ENCODE measurements around the gene PKNOX2.

DNA sequence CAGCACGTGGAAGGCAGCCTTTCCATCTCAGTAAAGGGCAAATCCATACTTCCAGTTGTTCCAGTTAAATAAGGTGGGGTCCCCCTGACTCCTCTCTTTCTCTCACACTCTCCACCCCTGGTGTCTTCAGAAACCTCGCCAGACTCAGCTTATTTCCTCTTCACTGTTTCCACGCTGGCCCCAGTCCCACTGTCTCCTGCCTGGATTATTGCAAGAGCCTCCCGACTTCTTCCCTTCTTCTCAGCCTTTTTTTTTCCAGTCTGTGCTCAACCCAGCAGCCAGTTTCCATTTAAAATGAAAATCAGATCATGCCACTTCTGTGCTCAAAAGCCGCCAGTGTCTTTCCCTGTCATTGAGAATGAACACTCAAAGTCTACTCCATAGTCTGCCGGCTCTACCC, 131.4 kb downstream of the PKNOX2 start:
- TF ChIP-seq, protein P1, sequence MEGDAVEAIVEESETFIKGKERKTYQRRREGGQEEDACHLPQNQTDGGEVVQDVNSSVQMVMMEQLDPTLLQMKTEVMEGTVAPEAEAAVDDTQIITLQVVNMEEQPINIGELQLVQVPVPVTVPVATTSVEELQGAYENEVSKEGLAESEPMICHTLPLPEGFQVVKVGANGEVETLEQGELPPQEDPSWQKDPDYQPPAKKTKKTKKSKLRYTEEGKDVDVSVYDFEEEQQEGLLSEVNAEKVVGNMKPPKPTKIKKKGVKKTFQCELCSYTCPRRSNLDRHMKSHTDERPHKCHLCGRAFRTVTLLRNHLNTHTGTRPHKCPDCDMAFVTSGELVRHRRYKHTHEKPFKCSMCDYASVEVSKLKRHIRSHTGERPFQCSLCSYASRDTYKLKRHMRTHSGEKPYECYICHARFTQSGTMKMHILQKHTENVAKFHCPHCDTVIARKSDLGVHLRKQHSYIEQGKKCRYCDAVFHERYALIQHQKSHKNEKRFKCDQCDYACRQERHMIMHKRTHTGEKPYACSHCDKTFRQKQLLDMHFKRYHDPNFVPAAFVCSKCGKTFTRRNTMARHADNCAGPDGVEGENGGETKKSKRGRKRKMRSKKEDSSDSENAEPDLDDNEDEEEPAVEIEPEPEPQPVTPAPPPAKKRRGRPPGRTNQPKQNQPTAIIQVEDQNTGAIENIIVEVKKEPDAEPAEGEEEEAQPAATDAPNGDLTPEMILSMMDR (IDR thresholded peaks at IDR 0.05; ENCODE audit: borderline replicate concordance, extremely low read depth, low read length, poor library complexity, severe bottlenecking): no peak
- no peak for TF ChIP-seq EZH2 (IDR thresholded peaks at IDR 0.05; ENCODE audit: borderline replicate concordance, low read depth, low read length, severe bottlenecking)
